GM11168 (cell line): ENCODE results near the gene ZBTB7C.

Source experiments
- in situ Hi-C: fragments of 300-500 bp; cut with MboI; formaldehyde crosslinking; loops from one replicate; pipeline ENCODE4 v1.12.0; 2022; ENCODE audit warnings: low sequenced_read_pairs; ENCODE audit not compliant: unreplicated experiment

ZBTB7C gene

DNA sequence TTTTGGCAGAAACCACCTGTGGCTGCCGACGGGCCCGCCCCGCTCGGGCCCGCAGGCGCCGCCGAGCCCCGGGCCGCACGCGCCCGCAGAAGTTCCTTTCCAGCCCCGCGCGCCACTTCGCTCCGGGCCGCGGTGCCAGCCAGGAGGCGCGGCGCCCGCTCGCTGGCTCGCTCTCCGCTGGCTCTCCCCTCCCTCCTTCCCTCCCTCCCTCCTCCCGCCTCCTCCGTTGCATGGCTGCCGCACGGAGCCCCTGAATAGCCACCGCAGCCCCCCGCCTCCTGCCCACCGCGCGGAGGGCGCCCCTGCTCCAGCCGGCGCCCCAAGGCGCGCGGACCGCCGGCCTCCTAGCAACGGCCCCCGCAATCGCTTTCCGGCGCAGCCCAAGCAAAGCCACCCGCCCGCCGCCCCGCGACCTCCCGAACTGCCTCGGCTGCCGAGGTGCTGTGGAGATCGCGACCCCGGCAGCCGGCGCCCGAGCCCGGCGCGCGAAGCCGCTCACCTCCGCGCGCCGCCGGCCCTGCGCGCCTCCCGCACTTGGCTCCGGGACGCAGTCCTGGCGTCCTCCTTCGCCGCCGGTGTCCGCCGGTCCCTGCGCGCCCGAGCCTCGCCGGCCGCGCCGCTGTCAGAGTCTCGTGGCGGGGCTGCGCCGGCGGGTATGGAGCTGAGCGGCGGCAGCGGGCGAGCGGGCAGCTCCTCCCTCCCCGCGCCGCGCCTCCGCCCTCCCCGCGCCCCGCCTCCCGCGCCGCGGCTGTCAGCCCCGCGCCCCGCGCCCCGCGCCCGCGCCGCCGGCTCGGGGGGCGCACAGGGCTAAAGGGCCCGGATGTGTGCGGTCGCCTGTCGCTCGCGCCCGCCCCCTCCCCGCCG lies at the start of gene ZBTB7C:
Gene ZBTB7C (minus strand): TSS at position 657 of the 864 bp plus-strand sequence.
- in situ Hi-C loops, result no loop called here

DNA sequence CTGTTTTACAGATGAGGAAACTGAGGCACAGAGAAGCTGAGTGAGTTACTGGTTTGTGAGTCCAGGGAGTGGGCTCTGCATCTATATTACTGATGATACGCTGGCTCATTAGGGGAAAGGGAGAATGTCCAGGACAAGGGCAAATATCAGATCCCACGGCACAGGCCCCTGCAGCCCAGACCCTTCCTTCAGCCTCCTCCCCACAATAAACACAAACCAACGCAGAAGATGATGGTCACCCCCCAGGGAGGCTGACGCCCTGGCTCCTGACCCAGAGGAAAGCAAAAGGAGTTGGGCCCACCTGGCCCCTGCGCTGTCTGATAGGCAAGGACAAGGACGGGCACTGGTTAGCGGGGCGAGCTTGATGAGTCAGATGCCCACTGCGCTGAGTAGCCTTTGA lies 47.7 kb upstream of the ZBTB7C start:
- in situ Hi-C loops, result no loop called here

DNA sequence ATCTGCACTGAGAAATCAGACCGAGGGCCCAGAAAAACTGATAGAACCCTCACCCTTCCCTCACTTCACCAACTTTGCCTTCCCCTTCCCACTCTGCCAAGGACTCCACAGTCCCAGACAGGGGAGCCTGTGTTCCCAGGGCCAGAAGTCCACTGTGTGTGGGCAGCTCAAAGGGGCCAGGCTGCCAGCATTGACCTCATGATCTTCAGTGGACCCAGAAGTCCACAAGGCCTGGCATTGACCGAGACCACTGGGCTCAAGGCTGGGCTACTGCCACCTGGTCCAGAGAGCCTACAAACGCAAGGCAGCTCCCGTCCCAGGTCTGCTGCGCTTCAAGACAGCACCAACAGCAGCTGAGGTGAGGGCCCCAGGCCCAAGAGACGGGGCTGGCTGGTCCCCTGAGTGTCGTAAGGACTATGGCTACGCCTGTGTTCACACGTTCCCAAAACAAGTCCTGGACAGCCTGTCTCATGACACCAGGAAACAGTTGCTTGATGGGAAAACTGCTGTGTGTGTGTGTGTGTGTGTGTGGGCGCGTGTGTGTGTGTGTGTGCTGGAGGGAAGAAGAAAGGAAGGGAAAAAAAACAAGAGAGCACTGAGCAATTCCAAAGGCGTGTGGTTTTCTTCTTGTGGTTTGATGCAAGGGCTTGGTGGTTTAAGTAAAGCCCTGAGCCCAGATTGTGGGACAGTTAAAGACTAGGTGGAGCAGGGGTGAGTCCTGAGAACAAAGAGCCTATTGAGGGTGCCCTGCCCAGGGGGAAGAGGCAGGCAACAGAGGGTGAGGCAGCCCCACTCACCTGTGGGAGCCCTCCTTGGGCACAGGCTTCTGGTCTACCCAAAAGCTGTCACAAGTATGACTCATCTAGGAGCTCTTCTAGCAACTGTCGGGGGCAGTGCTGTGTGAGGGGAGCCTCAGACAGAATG lies 46.6 kb upstream of the ZBTB7C start:
- in situ Hi-C loops, result no loop called here

DNA sequence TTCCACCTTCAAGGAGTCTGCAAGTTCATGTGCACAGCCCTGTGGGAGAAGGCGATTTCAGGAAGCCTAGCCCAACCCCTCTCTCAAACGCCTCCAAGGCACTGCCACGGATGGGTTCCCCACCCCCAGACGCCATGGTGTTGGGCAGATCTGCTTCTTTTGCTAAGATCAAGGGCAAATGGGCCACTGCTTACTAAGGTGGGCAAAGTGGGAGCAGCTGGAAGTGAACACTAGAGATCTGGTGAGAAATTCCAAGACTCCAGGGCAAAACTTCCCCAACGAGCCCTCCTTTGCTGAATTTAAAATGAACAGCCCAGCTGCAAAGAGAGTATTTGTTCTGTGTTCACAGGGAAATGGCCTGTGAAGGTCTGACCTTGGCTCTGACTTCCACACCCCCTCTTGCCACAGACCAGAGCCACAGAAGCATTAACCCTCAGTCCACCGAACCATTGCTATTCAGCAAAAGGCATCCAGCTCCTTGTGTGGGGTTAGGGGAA lies 45.1 kb upstream of the ZBTB7C start:
- in situ Hi-C loops, result no loop called here

DNA sequence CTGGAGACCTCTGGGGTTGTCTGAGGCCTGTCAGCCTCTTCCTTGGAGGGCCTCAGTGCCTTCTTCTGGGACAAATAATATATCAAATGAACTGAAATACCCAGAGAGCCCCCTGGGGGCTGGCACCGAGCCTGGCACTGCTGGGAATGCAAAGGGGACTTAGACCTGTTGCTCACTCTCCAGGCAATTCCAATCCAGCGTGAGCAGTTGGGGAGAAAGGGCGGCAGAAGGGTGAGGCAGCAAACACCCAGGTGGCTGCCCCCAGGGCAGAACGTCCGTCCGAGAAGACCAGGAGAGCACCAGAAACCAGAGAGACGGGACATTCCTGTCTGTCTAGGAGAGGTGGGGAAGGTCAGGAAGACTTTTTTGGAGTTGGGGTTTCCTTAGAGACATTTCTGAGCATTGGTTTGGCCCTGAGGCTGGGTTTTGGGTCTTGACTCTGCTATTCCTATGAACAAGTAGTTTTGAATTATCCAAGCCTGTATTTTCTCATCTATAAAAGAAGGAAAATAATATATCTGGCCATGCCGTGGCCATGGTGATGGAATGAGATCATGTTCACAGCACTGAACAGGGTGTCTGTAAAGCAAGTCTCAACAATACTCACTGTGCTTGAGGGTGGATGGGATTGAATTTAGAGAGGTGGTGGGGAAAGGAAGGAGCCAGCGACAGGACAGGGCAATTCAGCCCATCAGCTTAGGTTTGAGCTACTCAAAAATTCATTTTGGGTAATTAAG lies 44.3 kb upstream of the ZBTB7C start:
- in situ Hi-C loops, result no loop called here

DNA sequence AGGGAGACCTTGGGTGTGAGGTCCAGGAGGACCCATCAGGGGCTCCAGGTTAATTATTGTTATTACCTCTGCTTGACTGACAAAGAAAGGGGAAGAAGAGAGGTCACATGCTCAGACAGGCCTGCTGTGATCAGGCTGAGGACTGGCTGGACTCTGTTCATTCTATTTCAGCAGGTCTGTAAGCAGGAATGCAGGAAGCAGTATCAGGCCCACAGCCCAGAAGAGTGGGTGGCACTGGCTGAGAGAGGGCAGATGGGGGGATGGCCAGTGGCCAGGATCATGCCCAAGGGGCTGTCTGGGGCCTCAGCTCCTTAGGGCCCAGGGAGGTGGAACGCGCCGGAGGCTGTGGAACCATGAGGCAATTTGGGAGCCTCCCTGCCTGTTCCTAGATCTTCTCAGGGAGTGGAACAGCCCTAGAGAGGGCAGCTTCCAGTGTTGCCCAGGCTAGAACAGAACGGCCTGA lies 43.7 kb upstream of the ZBTB7C start:
- in situ Hi-C loops, result no loop called here

DNA sequence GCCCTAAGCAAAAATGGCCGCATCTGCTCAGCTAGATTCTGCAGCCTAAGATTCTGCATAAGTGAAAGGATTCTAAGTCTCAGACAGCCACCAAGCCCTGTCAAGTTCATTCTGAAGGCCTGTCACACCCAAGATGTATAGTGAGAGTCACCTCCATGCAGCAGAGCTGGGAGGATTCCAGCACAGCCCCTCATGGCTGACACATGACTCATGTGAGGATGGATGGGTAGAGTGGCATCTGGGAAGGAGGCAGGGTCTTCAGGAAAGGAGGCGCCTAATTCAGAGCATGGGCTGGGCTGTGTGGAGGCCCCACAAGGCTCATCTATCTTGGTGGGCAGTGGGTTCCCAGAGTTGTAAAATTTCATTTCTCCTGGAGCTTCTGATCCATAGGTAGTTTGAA lies 41.5 kb upstream of the ZBTB7C start:
- in situ Hi-C loops, result no loop called here

DNA sequence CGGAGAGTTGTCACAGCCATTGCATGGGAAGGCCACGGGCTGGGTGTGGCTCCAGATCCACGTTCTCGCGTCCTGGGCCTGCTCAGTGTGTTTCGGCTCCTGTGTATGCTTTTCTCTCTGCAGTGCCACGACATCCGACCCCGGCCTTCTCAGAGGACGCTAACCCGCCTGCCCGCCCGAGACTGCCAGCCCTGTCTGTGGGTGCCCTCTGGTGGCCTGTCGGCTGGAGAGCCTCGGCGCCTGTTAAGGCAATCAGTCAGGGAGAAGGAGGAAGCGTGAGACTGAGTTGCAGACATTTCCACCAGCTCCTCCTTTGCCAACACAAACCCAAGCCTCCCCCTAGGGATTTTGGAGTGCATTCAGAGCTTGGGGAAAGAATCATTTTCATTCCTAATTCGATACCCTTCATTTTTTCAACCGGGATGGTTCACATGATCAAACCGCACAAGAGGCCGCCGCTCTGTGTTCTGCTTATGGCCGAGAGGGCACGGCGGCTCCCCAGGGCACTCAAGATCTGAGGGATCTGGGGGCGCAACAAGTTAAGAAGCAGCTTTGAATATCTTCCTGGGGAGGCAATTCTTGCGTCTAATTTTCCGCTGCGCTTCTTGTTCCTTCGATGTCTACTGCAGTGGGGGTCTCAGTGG lies 37.5 kb upstream of the ZBTB7C start:
- in situ Hi-C loops, result loop anchor here (25.0 kb wide), 1 partner anchor 684 kb away; no protein-coding TSS in a partner anchor

DNA sequence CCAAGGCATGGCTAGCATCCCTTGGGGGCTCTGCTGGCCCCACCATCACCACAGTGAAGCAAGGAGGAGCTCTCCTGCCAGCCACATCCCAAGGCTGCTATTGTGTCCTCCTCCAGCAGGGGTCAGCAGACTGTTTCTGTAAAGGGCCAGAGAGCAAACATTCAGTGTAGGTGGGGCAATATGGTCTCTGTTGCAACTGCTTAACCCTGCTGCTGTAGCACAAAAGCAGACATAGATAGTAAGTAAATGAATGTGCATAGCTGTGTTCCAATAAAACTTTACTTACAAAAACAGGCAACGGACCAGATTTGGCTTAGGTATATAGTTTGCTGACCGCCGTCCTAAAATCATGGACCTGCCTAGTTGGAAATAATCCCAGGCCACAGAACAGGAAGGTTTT lies 36.4 kb upstream of the ZBTB7C start:
- in situ Hi-C loops, result loop anchor here (25.0 kb wide), 1 partner anchor 683 kb away; no protein-coding TSS in a partner anchor

DNA sequence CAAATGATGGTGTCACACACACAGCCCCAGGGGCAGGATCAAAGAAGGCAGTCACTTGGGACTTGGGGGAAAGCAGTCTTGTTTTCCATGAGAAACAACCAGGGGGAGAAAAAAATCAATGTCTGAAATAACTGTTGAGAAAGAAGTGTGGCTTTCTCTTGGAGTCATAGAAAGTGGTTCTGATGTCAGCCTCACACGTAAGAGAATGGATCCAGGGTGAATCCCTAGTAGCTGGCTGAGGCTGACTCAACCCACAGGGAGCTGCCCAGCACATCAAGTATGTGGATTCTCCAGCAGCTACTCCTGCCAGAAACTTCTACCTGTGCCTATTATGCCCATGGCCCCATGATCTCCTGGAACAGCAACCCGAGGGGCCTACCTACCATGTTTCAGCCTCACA lies 33.6 kb upstream of the ZBTB7C start:
- in situ Hi-C loops, result loop anchor here (25.0 kb wide), 1 partner anchor 680 kb away; no protein-coding TSS in a partner anchor

DNA sequence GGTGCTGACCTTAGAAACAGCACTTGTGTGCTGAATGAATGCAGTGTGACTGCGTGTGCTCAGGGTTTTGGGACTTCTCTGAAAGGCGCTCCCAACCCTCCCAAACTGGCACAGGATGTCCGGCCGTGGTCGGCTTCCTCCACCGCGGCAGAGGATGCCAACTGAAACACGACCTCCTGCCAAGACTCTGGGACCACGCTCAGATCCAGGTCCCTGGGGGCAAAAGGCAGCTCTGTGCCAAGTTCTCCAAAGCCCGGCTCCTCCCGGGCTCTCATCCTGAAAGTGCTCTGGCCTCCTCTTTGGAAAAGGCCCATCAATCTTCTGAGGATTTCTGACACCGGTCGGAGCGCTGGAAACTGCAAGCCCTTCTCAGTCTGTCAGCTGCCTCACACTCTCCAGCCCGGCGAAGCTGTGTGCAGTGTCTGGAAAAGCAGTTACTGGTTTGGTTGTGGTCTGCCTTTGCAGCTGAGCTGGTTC lies 32.3 kb upstream of the ZBTB7C start:
- in situ Hi-C loops, result loop anchor here (25.0 kb wide), 1 partner anchor 679 kb away; no protein-coding TSS in a partner anchor

DNA sequence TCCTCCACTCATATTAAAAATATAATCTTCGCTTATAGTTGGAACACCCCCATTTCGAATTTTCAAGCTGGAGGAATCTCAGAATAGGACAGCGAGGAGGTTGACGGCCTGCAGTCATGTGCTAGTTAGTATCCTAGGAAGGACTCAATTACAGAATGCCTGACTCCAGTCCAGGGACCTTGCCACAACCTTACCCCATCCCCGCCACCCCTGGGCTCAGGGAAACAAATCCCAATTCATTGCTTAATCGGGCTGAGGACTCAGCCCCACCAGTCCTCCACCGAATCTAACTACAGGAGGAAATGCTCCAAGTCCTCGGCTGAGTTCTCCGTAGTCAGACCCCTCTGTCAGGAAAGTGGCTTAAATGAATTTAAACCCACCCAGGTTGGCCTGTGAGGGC lies 31.7 kb upstream of the ZBTB7C start:
- in situ Hi-C loops, result loop anchor here (25.0 kb wide), 1 partner anchor 679 kb away; no protein-coding TSS in a partner anchor

DNA sequence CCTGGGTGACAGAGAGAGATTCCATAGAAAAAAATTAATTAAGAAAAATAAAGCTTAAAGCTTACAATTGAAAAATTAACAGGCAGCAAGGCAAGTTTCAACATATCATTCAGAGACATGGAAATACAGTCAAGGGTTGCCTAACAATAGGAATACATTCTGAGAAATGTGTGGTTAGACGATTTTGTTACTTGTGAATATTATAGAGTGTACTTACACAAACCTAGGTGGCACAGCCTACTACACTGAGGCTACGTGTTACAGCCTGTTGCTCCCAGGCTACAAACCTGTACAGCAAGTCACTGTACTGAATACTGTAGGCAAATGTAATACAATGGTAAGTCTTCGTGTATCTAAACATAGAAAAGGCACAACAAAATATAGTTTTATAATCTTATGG lies 27.7 kb upstream of the ZBTB7C start:
- in situ Hi-C loops, result loop anchor here (25.0 kb wide), 1 partner anchor 675 kb away; no protein-coding TSS in a partner anchor

DNA sequence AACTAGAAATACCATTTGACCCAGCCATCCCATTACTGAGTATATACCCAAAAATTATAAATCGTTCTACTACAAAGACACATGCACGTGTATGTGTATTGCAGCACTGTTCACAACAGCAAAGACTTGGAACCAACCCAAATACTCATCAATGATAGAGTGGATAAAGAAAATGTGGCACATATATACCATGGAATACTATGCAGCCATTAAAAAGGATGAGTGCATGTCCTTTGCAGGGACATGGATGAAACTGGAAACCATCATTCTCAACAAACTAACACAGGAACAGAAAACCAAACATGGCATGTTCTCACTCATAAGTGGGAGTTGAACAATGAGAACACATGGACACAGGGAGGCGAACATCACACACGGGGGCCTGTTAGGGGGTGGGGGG lies 25.2 kb upstream of the ZBTB7C start:
- in situ Hi-C loops, result loop anchor here (25.0 kb wide), 1 partner anchor 672 kb away; no protein-coding TSS in a partner anchor

DNA sequence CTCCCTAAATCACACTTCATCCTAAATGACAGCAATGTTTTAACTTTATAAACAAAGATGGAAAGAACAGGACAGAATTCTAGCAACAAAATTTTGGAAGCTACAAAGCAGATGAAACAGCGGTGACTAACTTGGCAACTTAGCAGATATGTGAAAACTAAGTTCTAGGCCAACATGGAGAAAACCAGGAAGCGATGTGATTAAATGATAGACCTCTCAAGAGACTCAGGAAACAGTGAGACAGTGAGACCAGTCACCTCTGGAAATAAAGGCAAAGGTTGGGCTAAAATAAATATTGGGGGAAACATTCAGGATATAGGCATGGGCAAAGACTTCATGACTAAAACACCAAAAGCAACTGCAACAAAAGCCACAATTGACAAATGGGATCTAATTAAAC lies 24.4 kb upstream of the ZBTB7C start:
- in situ Hi-C loops, result loop anchor here (25.0 kb wide), 1 partner anchor 671 kb away; no protein-coding TSS in a partner anchor

DNA sequence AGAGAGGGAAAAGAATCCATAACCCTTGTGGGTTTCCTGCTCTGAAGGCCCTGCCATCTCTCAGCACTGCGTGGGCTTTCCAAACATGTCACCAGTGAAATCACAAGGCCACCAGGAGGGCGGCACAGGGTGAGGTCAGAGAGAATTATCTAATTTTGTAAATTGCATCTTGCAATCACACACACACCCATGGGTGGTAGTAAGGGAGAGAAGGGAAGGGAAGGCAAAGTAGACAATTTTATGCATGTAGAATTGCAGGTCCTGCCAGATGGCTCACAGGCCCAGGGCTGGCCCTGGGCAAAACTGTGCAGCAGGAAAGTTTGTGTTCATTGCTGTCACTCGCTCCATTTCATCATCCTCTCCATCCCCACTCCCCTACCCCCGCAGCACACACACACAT lies 21.0 kb upstream of the ZBTB7C start:
- in situ Hi-C loops, result loop anchor here (25.0 kb wide), 1 partner anchor 668 kb away; no protein-coding TSS in a partner anchor

DNA sequence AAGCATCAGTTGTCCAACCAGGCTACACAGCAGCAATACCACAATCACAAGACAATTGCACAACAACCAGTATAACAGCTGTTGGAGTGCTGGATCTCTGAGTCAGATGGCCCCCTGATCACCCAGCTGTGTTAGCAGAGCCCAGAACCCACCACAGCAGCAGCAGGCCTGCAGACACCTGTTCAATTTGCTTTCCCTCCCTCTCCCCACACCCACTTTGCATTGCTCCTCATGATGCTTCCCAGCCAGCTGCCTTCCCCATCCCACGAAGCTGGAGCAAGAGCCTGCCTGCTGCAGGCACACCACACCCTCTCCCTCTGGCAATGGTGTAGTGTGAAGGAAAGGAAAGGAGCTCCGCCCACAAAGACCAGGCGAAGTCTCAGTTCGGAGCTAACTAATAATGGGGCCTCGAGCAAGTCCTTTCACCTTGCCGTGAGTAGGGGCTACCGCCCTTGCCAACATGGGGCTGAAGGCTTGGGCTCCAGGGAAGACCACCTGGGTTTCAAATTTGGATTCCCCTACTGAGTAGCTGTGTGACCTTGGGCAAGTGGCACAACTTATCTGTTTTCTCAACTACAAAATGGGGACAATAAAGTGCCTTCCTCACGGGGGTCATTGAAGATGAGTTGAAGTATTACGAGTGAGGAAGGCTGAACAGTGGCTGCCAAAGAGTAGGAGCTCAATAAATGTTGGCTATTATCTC lies 19.4 kb upstream of the ZBTB7C start:
- in situ Hi-C loops, result loop anchor here (25.0 kb wide), 1 partner anchor 666 kb away; no protein-coding TSS in a partner anchor

DNA sequence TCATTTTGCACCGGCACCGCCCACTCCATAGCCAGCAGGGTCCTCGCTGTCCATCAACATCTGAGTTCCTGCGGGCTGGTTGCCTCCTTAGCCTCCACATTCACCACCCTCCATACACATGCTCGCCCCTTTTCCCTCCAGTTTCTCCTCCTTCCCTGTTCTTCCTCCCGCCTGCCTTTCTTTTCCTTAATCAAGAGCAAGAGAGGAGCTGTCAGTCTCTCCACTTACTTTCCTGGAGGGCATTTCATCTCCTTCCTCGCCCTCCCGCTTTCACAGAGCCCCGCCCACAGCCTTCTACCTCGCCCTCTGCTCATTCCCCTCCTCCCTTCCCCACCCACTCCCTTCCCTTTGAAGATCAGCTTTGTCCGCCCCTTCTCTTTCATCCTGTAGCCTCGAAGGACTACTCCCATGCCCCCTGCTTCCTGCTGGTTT lies 13.8 kb upstream of the ZBTB7C start:
- in situ Hi-C loops, result no loop called here
